ENCODE measurements around the gene TRPM7.
"Not testable (repeated sequence)": the region's sequence is repeated elsewhere in the genome, so short reads cannot be mapped to it uniquely, and the experiment has no call there.

DNA sequence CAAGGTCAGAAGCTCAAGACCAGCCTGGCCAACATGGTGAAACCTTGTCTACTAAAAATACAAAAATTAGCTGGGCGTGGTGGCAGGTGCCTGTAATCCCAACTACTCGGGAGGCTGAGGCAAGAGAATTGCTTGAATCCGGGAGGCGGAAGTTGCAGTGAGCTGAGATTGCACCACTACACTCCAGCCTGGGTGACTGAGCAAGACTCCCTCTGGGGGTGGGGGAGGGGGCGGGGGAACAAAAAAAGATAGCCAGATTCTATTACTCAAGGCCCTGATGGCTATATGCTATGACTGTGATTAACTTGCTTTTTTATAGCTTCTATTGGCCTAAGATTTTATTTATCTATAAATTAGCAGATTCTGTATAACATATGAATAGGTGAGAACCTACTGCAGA lies 112.8 kb downstream of the TRPM7 start:
- not testable (repeated sequence) for TF ChIP-seq NRF1 (IDR thresholded peaks at IDR 0.05; ENCODE audit: low read depth, low read length); POLR2A (IDR thresholded peaks at IDR 0.05; ENCODE audit: control extremely low read depth in 1 of 2, low read depth in 2 of 2, low read length in 2 of 2); CEBPB (IDR thresholded peaks at IDR 0.05; ENCODE audit: low read depth, low read length); POLR2AphosphoS5 (IDR thresholded peaks at IDR 0.05; ENCODE audit: low read depth, low read length); CHD2 (IDR thresholded peaks at IDR 0.05; ENCODE audit: low read length); SIX5 (IDR thresholded peaks at IDR 0.05; ENCODE audit: low read depth, low read length)
- TF ChIP-seq, protein P1, sequence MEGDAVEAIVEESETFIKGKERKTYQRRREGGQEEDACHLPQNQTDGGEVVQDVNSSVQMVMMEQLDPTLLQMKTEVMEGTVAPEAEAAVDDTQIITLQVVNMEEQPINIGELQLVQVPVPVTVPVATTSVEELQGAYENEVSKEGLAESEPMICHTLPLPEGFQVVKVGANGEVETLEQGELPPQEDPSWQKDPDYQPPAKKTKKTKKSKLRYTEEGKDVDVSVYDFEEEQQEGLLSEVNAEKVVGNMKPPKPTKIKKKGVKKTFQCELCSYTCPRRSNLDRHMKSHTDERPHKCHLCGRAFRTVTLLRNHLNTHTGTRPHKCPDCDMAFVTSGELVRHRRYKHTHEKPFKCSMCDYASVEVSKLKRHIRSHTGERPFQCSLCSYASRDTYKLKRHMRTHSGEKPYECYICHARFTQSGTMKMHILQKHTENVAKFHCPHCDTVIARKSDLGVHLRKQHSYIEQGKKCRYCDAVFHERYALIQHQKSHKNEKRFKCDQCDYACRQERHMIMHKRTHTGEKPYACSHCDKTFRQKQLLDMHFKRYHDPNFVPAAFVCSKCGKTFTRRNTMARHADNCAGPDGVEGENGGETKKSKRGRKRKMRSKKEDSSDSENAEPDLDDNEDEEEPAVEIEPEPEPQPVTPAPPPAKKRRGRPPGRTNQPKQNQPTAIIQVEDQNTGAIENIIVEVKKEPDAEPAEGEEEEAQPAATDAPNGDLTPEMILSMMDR (IDR thresholded peaks at IDR 0.05; ENCODE audit: control extremely low read depth in 1 of 3, insufficient read depth in 1 of 3, low read depth in 1 of 3, low read length in 3 of 3), result not testable (repeated sequence)
- TF ChIP-seq, protein P2, sequence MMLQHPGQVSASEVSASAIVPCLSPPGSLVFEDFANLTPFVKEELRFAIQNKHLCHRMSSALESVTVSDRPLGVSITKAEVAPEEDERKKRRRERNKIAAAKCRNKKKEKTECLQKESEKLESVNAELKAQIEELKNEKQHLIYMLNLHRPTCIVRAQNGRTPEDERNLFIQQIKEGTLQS (IDR thresholded peaks at IDR 0.05; ENCODE audit: insufficient read depth, low read depth, low read length), result not testable (repeated sequence)

All from H1 (cell line).